ENCODE data around the gene DPPA3. TPM values are rescaled to one million over a fixed set of nuclear protein-coding genes. Genes with fewer than 3 reads are reported as not detected.

The DPPA3 gene
- total and polyA plus RNA-seq, 2 of the 13 experiments (the other 11 are each of a cell fraction or from before 2014, with no cell fraction given) = not detected

DNA sequence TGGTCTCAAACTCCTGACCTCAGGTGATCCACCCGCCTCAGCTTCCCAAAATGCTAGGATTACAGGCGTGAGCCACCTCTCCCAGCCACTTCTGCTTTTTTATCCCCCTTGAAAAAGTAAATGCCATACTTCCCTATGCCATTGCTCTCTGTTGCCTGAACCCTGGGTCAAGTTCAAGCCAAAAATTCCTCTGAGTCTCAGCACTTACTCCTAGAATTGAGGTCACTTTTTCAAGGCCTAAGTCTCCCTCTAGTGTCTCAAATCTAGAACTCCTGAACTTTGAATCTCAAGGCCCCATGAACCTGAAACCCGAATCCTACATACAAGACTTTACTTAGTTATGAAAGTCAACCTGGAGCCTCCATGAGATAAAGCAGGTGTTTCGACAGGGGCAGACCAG, 44.1 kb upstream of the DPPA3 start:
- TF ChIP-seq ZNF460 (CRISPR knock-in tag; IDR thresholded peaks at IDR 0.05; ENCODE audit: borderline replicate concordance) (0 out of 2 replicates have a peak, but pooled peaks have one; percentile 3), RARA (CRISPR knock-in tag; IDR thresholded peaks at IDR 0.05) (0 out of 2 replicates have a peak, but pooled peaks have one; percentile 5)
- TF ChIP-seq, protein P1, sequence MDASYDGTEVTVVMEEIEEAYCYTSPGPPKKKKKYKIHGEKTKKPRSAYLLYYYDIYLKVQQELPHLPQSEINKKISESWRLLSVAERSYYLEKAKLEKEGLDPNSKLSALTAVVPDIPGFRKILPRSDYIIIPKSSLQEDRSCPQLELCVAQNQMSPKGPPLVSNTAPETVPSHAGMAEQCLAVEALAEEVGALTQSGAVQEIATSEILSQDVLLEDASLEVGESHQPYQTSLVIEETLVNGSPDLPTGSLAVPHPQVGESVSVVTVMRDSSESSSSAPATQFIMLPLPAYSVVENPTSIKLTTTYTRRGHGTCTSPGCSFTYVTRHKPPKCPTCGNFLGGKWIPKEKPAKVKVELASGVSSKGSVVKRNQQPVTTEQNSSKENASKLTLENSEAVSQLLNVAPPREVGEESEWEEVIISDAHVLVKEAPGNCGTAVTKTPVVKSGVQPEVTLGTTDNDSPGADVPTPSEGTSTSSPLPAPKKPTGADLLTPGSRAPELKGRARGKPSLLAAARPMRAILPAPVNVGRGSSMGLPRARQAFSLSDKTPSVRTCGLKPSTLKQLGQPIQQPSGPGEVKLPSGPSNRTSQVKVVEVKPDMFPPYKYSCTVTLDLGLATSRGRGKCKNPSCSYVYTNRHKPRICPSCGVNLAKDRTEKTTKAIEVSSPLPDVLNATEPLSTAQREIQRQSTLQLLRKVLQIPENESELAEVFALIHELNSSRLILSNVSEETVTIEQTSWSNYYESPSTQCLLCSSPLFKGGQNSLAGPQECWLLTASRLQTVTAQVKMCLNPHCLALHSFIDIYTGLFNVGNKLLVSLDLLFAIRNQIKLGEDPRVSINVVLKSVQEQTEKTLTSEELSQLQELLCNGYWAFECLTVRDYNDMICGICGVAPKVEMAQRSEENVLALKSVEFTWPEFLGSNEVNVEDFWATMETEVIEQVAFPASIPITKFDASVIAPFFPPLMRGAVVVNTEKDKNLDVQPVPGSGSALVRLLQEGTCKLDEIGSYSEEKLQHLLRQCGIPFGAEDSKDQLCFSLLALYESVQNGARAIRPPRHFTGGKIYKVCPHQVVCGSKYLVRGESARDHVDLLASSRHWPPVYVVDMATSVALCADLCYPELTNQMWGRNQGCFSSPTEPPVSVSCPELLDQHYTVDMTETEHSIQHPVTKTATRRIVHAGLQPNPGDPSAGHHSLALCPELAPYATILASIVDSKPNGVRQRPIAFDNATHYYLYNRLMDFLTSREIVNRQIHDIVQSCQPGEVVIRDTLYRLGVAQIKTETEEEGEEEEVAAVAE (CRISPR knock-in tag; IDR thresholded peaks at IDR 0.05; ENCODE audit: borderline replicate concordance) = no peak
- TF ChIP-seq, protein P2, sequence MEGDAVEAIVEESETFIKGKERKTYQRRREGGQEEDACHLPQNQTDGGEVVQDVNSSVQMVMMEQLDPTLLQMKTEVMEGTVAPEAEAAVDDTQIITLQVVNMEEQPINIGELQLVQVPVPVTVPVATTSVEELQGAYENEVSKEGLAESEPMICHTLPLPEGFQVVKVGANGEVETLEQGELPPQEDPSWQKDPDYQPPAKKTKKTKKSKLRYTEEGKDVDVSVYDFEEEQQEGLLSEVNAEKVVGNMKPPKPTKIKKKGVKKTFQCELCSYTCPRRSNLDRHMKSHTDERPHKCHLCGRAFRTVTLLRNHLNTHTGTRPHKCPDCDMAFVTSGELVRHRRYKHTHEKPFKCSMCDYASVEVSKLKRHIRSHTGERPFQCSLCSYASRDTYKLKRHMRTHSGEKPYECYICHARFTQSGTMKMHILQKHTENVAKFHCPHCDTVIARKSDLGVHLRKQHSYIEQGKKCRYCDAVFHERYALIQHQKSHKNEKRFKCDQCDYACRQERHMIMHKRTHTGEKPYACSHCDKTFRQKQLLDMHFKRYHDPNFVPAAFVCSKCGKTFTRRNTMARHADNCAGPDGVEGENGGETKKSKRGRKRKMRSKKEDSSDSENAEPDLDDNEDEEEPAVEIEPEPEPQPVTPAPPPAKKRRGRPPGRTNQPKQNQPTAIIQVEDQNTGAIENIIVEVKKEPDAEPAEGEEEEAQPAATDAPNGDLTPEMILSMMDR (CRISPR knock-in tag; IDR thresholded peaks at IDR 0.05) = 0 out of 2 replicates have a peak, but pooled peaks have one; percentile 16
- ATAC-seq = no peak
- 32% methylated on average over 4 of the region's 4 CpGs for WGBS (ENCODE audit: low lambda C conversion rate)
- H3K79me2 ChIP-seq (ENCODE audit: insufficient read depth, low read length) = no peaks in the 10 kb centered on the region
- H2AFZ ChIP-seq (ENCODE audit: low read length) = no peak overlapping the region
- no TSS peak for BruUV-seq (replicated peaks)
- H3K9me3 ChIP-seq (ENCODE audit: low read length) = no peaks in the 10 kb centered on the region
- H3K27ac ChIP-seq (ENCODE audit: extremely low read length, insufficient read depth, low read length) = no peak overlapping the region
- H4K20me1 ChIP-seq (ENCODE audit: insufficient read depth, low read length) = no peaks in the 10 kb centered on the region
- no peak overlapping the region for H3K4me3 ChIP-seq (replicated peaks in 1 of 3; ENCODE audit: insufficient read depth in 1 of 3, low read depth in 2 of 3, low read length in 3 of 3)
- intact Hi-C loops (cut with micrococcal nuclease; ENCODE audit: unreplicated experiment) = no loop called here
- H3K36me3 ChIP-seq (replicated peaks in 1 of 2; ENCODE audit: control insufficient read depth in 1 of 2, insufficient read depth in 2 of 2, low read length in 2 of 2) = no peaks in the 10 kb centered on the region
- no peak overlapping the region for H3K4me2 ChIP-seq (ENCODE audit: low read depth, low read length)
- no peak overlapping the region for H3K9ac ChIP-seq (ENCODE audit: insufficient read depth, low read depth, low read length)
- ChIA-PET CTCF (ENCODE audit: low intra/inter-chr PET ratio, low total read pairs) (no interaction called here), POLR2A (no interaction called here)
- in situ Hi-C loops (cut with HindIII; ENCODE audit: extremely low pct_ligation_motif_present, low pct_unique_long_range_greater_than_20kb) = no loop called here
- H3K4me1 ChIP-seq (ENCODE audit: insufficient read depth, low read length) = peaks cover 20% of the 10 kb centered on the region
- H3K27me3 ChIP-seq (ENCODE audit: control insufficient read depth in 1 of 2, insufficient read depth in 2 of 2, low read length in 2 of 2) = peaks cover 0 to 10% of the 10 kb centered on the region in 2 experiments; a peak in 1 of 5 replicates
- peak; percentile 10 for DNase-seq (ENCODE audit: low spot score)
- FAIRE-seq = no peak

Measured in HepG2 (cell line).